DMS53 (cell line): Measurements from ENCODE around the gene RABGAP1.

Experiments used
- DNase-seq: peaks from one replicate; lab custom pipeline; 2025; lab: John Stamatoyannopoulos, UW

The RABGAP1 gene

DNA sequence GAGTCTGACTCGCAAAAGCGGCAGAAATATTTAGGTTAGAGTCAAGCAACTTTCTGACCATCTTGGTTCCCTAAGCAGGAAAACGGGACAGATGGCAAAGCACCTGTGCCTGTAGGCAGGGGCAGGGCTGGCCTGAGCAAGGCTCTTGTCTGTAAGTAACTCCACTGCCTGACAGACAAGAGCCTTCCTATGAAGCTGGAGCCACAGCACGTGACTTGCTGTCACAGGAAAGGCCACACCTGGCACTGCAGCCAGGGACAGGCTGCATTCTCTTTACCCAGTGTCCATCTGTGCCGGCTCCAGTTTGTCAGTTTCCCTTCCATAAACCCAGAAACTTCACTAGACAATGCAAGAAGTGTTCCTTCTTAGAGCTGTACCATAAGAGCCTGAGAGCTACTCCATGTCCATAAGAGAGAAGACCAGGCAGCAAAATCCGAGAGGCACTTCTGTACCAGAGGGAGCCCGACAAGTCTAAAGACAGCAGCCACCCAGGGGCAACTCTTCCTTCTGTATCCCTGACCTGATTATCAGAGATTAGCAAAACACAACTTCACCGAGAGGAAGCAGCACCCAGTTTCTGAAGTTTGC lies 170.7 kb downstream of the RABGAP1 start:
- DNase-seq, result peak; percentile 89

DNA sequence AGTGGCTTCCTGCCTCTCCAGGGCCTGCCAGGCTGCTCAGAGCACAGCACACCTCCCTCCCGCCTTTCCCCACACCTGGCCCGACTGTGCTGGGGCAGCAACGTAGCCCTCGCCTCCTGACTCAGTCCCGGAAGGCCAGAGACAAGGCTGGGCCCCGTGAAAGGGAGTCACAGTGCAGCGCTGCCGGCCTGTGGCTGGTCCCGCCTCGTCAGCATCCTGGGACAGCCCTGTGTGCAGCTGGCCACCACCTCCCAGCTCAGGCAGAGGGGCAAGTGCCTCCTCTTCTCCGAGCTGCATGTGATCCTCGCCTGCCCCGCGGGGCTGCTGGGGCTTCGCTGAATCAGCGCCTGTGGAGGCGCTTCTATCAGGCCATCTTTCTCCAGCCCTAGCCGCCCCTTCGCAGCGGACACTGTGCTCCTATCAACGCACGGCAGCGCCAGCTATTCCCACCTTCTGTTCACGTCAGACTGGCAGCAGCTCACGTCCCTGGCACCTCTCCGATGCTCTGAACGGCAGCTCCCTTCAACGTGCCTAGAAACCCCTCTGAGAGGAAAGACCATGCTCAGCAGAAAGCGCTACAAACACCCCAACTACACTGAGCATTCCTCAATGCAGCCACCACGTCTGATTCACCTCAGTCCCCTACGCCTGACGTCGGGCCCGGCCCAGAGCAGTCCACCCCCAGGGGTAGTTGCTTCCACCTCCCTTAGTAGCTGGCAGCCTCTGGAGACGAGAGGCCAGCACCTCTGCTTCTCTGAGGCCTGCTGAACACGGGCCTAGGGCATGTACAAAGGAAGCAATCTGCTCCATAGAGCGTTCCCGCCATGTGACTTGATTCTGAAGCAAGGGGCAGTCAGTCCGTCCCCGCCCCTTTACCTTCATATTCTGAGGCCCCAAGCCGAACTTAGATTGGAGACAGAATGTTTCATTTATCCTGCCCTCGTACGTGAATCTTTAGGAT lies 171.5 kb downstream of the RABGAP1 start:
- DNase-seq, result peak; percentile 82

DNA sequence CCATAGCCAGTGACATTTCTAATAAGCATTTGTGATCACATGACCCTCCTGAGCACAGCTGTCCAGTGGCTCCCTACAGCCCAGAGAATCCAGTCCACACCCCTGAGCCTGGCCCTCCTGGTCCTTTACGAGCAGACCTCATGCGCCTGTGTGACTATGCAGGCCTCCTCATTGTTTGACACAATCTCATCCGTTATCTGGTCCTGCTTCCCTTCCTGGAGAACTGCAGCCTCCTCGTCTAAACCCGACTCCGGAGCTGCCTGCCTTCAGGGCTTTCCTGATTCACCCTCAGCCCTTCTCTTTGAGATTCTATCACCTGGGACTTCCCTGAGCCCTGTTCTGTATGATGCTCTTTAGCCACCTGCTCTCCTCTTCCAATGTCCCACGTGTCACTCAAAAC lies 172.4 kb downstream of the RABGAP1 start:
- no peak for DNase-seq

DNA sequence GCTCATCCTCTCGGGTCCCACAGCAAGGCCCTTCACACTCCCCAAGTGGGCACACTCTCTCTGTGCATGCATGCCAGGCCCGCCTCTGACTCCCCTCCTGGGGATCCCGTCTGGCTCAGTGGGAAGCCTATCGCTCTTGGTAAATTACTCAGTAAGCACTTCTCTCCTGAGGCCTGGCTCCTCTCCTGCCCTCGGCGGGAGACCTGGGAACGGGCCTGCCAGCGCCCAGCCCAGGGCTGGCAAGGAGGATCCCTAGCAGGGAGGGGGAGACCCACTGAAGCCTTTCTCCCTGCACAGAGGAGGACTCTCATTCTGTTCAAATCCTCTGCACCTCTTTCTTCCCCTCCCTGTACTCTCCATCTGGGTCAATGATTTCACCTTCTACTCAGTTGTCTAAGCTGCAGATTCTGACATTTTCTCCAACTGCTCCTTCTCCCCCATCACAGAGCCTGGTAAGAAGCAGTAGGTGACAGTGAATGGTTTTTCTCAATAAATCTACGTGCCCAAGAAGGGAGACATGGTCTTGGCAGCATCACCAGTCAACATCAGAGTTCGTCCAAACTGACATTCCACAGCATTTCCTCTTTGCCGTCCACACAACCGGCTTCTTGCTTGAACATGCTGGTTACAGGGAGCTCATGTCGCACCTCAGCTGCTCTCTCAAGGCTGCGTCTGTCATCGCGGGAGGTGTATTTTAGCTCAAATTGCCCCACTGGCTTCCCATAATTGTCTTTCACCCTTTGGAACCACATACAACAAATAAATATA lies 174.5 kb downstream of the RABGAP1 start:
- DNase-seq, result no peak

DNA sequence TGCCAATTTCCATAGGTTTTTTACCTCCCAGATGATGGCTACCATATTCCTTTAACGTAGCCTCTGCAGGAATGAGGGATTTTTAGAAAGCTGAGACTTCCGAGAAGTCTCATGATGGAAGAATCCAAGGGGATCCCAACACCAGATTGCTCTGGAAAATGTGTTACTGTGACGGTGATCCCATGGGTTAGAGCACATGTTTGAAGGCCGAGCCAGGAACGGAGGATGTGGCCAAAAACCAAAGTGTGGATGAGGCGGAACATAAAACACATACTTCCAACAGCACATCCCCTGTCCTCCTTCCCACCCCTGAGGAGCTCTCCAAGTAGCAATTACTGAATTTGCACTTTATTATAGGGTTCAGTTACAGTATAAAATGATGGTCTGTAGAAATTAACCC lies 175.2 kb downstream of the RABGAP1 start:
- DNase-seq, result no peak

DNA sequence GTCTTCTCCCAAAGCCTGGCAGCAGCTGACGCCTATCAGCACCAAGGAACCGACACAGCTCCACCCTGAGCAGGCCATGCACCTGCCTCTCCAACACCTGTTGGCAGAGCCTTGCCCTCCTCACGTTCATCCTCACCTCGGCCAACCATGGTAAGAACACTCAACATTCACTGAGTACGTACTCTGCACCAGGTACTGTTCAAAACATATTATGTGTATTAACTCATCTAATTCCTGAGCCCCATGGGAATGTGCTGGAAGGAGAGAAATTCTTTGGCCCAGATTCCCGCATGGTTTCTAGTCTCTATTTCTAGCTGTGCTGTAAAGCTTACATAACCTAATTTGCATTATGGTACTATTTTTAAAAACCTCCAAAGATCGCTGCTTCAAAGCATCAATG lies 178.7 kb downstream of the RABGAP1 start:
- no peak for DNase-seq

DNA sequence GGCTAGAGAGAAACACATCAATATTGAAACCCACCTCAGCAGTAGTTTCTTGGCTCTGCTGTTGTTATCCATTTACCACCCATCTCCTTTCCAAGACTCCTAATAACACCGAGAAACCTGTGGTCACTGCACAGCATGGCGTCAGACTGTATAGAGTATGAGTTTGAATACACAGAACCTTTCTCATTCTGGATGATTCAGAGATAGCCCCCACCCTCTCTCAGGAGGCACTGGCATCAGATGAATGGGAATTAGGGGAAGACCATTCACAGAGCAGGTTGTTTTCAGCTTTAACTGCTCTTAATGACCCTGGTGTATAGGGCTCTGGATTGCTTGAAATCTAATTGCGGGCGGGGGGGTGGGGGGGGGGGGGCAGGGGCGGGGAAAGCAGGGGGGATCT lies 179.3 kb downstream of the RABGAP1 start:
- no peak for DNase-seq

DNA sequence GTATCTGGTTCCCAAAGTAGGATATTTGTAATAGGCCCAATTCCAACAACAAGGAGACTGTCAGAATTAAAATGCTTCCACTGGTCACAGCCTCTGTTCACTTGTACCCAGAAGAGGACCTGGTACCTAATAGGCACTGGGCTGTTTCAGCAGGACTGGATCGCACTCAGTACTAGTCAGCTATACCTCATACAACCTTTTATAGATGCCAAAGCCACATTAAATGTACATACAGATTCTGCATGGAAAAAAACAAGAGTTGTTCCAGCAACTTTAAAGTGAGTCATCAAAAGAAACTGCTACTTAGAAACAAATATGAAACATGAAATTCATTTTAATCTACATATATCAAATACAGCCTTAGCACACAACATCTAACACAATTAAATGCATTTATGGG lies 180.1 kb downstream of the RABGAP1 start:
- DNase-seq, result no peak

DNA sequence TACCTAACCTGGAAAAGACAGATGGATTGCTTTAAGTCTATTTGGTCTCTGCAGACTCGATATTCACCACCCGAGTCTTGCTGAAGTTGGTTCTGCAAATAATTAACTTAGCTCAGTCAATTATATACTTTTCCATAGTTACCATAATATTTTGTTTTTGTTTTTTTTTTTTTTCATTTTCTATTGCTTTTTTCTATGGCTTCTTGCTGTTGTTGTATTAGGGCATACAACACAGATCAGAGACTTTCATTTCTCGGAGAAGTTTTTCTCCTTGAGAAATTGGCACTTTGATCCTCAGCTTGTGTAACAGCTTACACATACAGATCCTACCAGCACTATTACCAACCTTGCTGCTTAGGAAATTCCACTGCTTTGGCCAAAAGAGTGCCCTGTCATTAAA lies 180.6 kb downstream of the RABGAP1 start:
- peak; percentile 10 for DNase-seq

DNA sequence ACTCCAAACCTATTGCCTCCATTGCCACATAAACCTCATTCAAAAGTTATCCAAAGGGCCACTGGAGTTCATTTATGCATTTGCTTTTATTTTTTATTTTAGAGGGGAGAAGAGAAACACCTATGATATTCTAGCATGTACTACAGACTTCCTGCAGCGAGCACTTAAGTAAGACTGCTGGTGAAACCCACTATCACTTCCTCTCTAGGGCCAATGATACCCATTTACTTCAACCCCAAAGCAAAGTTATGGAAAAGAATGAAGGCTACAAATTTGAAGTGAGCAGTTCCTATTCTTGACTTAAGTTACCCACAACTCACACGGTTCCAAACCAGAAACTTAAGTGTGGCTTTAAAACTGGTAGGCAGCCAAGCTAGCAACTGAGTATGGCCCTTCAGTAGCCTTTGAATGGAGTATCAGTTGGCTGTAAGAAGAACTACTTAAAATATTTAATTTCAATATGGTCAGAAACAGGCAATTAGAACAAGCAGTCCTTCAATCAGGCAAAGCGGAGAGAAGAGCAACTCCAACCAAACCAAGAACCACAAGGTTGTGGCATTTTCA lies 186.8 kb downstream of the RABGAP1 start:
- no peak for DNase-seq

DNA sequence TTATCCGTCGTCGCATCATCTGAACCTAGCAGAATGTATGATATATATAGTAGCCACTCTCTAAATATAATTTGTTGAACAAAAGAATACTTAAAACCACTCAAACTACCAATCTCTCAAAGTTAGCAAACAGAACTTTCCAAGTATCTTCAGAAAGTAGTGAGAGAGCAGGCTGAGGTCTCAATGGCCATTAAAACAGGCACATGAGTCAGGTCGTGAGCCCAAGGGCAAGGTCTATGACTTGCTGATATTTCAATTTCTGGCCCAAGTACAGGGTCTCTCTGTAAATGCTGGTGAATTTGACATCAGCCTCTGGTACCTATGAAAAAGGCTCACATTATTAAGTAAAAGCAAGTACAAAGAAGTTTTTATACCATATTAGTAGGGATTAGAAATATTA lies 187.8 kb downstream of the RABGAP1 start:
- no peak for DNase-seq

DNA sequence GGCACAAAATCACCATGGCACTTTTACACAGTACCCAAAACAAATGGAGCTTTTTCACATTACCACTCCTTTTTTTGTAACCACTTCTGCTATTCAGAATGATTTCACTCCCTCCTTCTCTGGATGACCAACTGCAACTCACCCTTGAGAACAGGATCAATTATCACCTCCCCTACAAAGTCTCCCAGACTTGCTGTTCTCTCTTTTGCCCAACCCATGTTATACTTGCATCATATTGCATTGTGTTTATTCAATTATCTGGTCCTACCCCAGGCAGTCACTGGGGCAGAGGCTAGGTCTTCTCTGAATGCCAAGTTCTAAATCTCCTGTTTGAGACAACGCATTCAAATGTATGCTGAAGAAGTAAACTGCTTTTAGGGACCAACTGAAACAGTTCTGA lies 188.6 kb downstream of the RABGAP1 start:
- DNase-seq, result no peak

DNA sequence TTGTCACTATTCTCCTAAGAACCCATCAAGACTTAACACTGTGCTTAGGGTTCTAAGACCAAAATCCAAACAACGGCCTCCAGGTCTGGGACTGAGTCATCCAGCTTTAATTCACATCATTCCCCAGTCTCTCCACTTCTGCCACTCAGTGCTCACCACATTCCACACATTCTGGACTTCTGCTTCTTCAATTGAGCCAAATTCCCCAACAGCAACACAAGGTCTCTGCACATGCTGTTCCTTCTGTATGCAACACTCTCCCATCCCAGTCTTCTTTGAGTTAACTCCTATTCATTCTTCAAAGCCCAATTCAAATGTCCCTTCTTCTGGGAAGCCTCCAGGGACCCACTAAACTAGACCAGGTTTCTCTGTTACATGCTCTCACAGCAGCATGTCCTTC lies 190.4 kb downstream of the RABGAP1 start:
- no peak for DNase-seq

DNA sequence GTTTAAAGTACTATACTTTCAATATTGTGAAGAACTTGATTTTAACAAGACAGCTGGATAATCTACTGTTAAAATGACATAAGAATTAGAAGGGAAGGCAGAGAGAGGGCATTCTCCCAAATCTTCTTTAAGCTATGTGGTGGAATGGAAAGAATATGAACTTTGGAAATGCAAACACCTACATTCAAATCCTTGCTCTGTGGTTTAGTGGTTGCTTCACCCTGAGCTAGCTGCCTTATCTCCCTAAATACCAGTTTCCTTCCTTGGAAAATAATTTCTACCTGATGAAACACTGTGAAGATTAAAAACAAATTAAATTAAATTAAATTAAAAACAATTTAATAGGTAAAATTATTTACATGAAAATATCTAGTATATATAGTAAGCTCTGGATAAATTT lies 191.2 kb downstream of the RABGAP1 start:
- DNase-seq, result no peak

DNA sequence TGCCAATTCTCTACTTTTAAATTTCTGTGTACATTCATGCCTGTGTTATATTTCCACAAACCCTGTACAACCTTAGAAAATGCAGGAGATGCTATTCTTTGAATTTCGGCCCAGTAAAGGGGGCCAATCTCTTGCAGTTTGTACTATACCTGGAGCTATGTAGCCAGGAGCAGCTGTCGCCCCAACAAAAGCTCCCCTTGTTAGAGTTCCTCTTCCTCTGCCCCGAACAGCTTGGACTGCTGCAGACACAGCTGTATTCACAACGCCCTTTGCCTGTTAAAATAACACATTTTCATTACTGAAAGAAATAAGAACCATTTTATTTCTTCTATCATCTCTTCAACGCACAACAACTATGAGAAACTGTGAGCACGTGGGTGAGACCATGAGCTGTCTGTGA lies 191.9 kb downstream of the RABGAP1 start:
- no peak for DNase-seq

DNA sequence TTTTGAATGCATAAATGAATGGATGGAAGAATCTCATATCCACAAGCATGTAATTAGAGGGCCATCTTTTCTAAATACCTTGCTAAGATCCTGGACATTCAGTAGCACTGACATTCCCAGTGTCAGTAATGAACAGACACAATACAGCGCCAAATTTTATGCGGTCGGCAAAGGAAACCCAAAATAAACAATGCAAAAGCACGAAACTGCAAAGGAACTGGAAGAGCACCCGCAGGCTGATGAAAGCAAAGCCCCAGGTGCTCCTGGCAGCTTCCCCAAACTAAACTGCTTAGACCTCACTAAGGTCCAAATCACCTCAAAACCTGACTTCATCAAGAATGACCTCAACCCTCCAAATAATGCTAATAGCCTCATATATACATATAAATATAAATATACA lies 194.6 kb downstream of the RABGAP1 start:
- DNase-seq, result no peak

DNA sequence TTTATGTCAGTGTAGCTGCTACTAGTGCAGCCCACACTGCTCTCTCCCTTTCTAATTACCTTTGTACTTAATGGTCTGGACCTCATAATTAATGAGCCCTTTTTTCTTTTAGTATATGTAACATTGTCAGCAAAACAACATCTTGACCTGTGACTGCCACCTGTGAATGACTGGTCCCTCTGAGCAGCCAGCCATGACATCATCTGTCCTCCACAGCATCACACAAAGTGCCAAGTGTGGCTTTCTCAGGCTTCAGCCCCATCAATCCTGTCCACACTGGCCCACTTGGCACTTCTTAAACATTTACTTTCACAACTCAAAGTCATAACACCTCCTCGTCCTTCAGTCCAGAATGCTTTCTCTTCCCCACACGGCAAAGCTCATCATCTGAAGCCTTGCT lies 197.3 kb downstream of the RABGAP1 start:
- DNase-seq, result no peak

DNA sequence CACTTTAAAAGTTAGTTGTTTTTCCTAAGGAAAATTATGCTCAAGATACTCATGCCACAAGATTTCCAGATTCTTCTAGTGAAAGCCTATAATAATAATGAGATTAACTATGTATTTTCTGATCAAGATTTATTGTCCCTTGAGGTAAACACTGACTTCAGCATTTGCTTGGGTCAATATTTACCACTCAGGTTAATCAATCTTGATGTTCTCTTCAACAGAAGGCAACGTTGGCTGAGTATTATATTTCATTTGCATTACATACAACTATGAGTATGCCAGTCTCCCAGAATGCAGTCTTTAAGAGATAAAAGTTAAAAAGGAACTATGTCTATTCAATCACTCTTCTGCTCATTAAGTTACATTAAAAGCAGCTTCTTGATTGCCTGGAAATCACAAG lies 208.2 kb downstream of the RABGAP1 start:
- peak; percentile 29 for DNase-seq

DNA sequence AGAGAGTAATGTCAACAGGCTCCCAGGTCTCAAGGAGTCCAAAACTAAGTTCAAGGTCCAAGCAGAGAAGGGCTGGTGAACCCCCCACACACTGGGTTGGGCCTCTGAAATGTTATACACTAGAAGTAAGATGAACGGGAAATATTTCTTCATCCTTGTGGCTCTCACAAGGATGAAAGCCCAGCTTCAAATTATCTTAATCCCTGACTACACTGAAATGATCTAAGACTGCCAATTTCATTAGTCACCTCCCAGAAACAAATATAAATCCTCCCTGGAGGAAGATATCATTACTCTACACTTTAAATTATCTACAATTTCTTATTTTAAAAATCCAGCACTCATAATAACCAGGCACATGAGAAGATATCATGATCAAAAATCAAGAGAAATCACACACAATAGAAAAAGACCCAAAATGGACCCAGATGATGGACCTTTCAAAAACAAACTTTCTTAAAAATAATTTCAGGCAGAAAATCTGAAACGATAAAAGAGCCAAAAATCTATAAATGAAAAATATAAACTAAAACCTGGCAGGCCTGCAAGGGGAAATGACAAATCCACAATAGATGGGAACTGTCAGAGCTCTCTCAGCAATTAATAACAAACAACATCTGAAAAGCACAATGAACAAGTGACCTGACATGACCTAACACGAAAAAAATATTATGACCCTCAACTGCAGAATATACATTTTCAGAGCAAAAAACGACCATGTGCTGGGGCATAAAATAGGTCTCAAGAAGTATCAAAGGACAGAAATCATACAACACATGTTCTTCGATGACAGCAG lies 210.1 kb downstream of the RABGAP1 start:
- DNase-seq, result no peak
